Bronchial epithelial cell (primary cell): ENCODE measurements around the gene ARFGAP3. TPM values are rescaled to one million over a fixed set of nuclear protein-coding genes. Genes with fewer than 3 reads are reported as not detected.
"Not testable (repeated sequence)": the region's sequence is repeated elsewhere in the genome, so short reads cannot be mapped to it uniquely, and the experiment has no call there.

ENCODE experiments used
- DNase-seq: peaks from one replicate; pipeline ENCODE4 v3.0.0-alpha.2; 2010; ENCODE audit warnings: low read depth
- FAIRE-seq: peaks from 2 replicates; lab custom pipeline; 2011; peaks lifted over from hg19 to GRCh38; lab: Jason Lieb, UNC
- H3K27me3 ChIP-seq: 2 replicates; pipeline ENCODE4 v1.5.1; 2011; ENCODE audit warnings: low read length; ENCODE audit not compliant: control insufficient read depth, insufficient read depth
- H3K36me3 ChIP-seq: 2 replicates; pipeline ENCODE4 v1.5.1; 2011; ENCODE audit warnings: low read length; ENCODE audit not compliant: control insufficient read depth, insufficient read depth
- H3K4me3 ChIP-seq: 2 replicates; pipeline ENCODE4 v1.5.1; 2011; ENCODE audit warnings: mild to moderate bottlenecking, low read depth, low read length, control low read depth
- CTCF ChIP-seq: IDR thresholded peaks from 2 replicates; pipeline ENCODE4 v1.5.1; 2011; ENCODE audit warnings: mild to moderate bottlenecking, moderate library complexity, low read length, control low read depth, inconsistent platforms; ENCODE audit not compliant: insufficient read depth, severe bottlenecking
- total RNA-seq: library from RNA; depleted of rRNA; stranded (reverse); fragments of >200 nt; gene quantifications from 2 replicates; pipeline ENCODE4 v1.2.1, GENCODE V29; 2014

The ARFGAP3 gene
- total RNA-seq, 1 donor from 2014 or later, result 87.7 TPM

- no peak for TF ChIP-seq CTCF
- no peak overlapping the region for H3K4me3 ChIP-seq
- H3K36me3 ChIP-seq, result no peaks in the 10 kb centered on the region
- no peaks in the 10 kb centered on the region for H3K27me3 ChIP-seq
- FAIRE-seq (no peak), DNase-seq (no peak)
Measured at GRCh38 chr22:42785706-42786499, 71.2 kb downstream of the ARFGAP3 start.

GRCh38 chr22:42782306-42782705 is 74.8 kb downstream of the ARFGAP3 start:
- FAIRE-seq, H3K4me3 ChIP-seq, H3K27me3 ChIP-seq, DNase-seq, H3K36me3 ChIP-seq: not testable (repeated sequence)

- H3K4me3 ChIP-seq, result no peak overlapping the region
- FAIRE-seq, result no peak
- H3K36me3 ChIP-seq, result no peaks in the 10 kb centered on the region
- peak; percentile 82 for TF ChIP-seq CTCF
- DNase-seq, result peak; percentile 89
- H3K27me3 ChIP-seq, result no peaks in the 10 kb centered on the region
Measured at GRCh38 chr22:42780070-42780540, 77.0 kb downstream of the ARFGAP3 start.

- DNase-seq (no peak), FAIRE-seq (no peak)
- Histone ChIP-seq H3K4me3 (no peak overlapping the region), H3K27me3 (no peaks in the 10 kb centered on the region), H3K36me3 (no peaks in the 10 kb centered on the region)
- no peak for TF ChIP-seq CTCF
Measured at GRCh38 chr22:42777126-42777525, 79.9 kb downstream of the ARFGAP3 start.

GRCh38 chr22:42773167-42773566 is 83.9 kb downstream of the ARFGAP3 start:
- TF ChIP-seq CTCF, result no peak
- Histone ChIP-seq H3K4me3 (no peak overlapping the region), H3K36me3 (no peaks in the 10 kb centered on the region), H3K27me3 (no peaks in the 10 kb centered on the region)
- DNase-seq (no peak), FAIRE-seq (no peak)

- Histone ChIP-seq H3K27me3 (no peaks in the 10 kb centered on the region), H3K36me3 (no peaks in the 10 kb centered on the region), H3K4me3 (no peak overlapping the region)
- FAIRE-seq (no peak), DNase-seq (no peak)
- no peak for TF ChIP-seq CTCF
Measured at GRCh38 chr22:42772647-42773046, 84.4 kb downstream of the ARFGAP3 start.
